Caki2 (cell line): ENCODE results near the gene PTPN12. TPM values are rescaled to one million over a fixed set of nuclear protein-coding genes. Genes with fewer than 3 reads are reported as not detected.
"Not testable (repeated sequence)": the region's sequence is repeated elsewhere in the genome, so short reads cannot be mapped to it uniquely, and the experiment has no call there.

Source experiments
- DNase-seq: peaks from one replicate; pipeline ENCODE4 v3.0.0-alpha.2; 2015; ENCODE audit warnings: low read depth
- in situ Hi-C: cut with HindIII; loops from 2 replicates; pipeline ENCODE4 v1.10.0; 2016; ENCODE audit warnings: low sequenced_read_pairs, low pct_unique_long_range_greater_than_20kb, mixed read lengths
- total RNA-seq: library from RNA; depleted of rRNA; stranded (reverse); fragments of >200 nt; shearing (Covaris generic); gene quantifications from 2 replicates; pipeline ENCODE4 v1.2.3, GENCODE V29; 2014; ENCODE audit warnings: low replicate concordance

The PTPN12 gene
- total RNA-seq, 1 experiment from 2014 or later, result 19.0 TPM

DNA sequence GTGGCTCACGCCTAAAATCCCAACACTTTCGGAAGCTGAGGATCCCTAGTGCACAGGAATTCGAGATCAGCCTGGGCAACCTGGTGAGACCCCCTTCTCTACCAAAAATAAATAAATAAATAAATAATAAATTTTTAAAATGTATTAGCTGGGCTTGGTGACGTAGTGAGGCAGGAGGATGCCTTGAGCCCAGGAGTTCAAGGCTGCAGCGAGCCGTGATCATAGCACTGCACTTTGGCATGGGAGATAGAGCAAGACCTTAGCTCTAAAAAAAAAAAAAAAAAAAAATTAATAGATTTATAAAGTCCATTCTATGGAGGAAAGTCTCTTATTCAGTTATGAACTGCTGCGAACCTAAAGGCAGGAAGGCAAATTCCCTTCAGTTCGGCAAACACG is 1.1 kb upstream of the PTPN12 start:
- in situ Hi-C loops, result no loop called here
- no peak for DNase-seq

- in situ Hi-C loops, result no loop called here
- DNase-seq, result peak; percentile 89
Observed at GRCh38 chr7:77536413-77537135, 521 bp upstream of the PTPN12 start.

DNA sequence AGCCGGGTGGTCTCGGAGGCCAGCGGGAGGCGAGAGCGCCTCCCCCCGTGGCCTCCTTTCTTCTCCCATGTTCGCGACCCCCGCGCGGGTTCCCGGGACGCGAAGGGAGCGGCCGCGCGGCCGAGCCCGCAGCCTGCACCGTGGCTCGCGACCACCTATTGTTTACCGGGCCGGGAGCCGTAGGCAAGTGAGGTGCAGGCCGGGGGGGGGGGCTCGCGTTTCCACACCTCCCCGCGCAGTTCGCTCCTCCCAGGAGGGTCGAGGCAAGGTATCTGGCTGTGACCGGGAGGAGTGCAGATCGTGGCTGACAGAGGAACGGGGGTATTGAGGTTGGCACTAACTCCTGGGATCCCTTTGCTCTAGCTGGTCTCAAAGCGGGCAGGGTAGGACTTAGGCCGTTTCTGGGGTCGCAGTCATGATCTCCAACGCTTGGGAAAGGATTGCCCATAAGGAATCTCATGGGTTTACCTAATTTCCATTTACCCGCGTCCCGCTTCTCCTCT is 734 bp downstream of the PTPN12 start:
- in situ Hi-C loops, result no loop called here
- DNase-seq, result peak; percentile 50

- peak; percentile 76 for DNase-seq
- in situ Hi-C loops, result no loop called here
Observed at GRCh38 chr7:77538281-77539212, 1.5 kb downstream of the PTPN12 start.

DNA sequence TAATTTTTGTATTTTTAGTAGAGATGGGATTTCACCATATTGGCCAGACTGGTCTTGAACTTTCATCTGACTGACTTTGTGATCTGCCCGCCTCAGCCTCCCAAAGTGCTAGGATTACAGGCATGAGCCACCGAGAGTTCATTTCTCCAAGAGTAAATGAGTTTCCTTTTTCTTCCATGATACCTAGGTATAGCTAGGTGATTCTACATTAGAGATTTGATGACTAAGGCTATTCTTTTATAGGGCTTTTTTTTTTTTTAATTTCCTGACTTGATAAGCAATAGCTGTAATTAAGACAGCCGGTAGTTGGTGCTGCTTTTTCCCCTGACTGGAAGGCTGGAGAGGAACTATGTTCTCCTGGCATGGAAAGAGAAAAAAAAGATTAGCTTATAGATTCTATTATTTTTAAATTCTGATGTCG is 3.3 kb downstream of the PTPN12 start:
- in situ Hi-C loops, result no loop called here
- DNase-seq, result peak; percentile 35

GRCh38 chr7:77540993-77541392 is 3.9 kb downstream of the PTPN12 start:
- DNase-seq, in situ Hi-C loops: not testable (repeated sequence)

GRCh38 chr7:77542409-77542808 is 5.3 kb downstream of the PTPN12 start:
- no peak for DNase-seq
- in situ Hi-C loops, result no loop called here

DNA sequence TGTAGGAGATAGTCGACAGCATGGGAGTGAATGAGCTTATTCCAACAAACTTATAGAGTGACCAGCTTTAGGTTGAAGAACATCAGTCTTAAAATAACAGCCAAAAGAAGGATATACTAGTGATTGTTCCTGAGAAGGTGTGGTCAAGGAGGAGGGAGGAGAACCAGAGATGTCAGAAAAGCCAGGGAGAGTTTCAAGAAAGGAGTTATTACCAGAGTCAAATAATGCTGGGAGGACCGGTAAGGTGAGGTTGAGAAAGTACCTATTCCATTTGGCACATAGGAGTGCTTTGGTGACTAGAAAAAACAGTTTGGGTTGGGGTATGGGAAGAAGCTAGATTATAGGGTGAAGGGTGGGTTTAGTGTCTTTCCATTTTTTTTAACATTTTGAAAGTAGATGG is 5.8 kb downstream of the PTPN12 start:
- DNase-seq, result no peak
- in situ Hi-C loops, result no loop called here

DNA sequence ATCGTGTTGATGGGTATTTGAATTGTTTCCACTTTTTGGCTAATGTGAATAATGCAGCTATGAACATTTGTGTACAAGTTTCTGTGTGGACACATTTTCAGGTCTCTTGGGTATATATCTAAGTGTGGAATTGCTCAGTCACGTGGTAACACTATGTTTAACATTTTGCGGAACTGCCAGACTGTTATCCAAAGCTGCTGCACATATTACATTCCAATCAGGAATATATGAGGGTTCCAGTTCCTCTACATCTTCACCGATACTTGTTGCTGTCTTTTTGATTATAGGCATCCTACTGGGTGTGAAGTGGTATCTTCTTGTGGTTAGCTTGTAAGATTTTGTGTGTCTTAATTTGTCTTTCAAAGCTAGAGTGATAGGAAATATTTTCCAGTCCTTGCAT is 6.8 kb downstream of the PTPN12 start:
- in situ Hi-C loops, result no loop called here
- DNase-seq, result no peak

DNA sequence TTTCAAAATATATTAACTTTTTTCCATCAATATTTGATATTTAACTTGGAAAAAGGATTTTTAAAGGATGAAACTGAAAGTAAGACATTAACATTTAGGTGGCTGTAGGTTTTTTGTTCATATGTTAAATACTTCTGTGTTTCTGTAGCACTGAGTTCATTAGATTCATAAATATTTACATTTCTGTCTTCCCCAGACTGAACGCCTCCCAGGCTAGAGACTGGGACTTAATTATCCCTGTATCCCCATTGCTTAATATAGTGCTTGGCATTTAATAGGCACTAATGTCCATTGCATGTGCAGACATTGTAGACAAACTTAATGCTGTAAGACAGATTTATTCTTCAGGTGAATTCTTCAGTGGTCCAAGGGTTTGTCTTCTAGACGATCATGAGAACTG is 7.4 kb downstream of the PTPN12 start:
- in situ Hi-C loops, result no loop called here

GRCh38 chr7:77548206-77548605 is 11.1 kb downstream of the PTPN12 start:
- no peak for DNase-seq
- in situ Hi-C loops, result no loop called here

More for the DNA sequence above, 7.4 kb downstream of the PTPN12 start:
- DNase-seq, result no peak

DNA sequence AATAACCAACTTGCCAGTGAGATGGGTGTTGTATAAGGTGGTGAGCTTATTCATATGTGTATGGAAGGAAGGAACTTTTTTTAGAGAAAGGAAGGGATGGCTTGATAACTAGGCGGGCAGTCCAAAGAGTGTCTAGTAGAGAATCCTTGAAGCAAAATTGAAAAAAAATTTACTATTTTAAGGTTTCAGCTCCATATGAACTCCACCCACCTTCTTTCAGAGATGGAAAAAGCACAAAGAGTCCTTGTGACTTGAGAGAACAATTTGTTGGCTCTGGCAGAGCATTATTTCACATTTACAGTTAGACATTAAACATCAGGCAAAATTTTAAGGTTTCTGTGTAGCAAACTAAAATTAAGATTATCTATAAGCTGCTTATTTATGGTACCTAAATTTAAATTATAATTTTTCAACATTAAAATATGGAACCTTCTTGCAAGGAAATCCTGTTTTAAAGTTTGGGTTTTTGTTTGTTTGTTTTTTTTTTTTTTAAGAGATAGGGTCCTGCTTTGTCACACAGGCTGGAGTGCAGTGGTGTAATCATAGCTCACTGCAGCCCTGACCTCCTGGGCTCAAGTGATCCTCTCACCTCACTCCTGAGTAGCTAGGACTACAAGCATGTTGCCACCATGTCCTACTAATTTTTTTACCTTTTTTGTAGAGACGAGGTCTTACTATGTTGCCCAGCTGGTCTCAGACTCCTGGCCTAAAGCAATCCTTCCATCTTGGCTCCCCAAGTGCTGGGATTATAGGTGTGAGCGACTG is 12.2 kb downstream of the PTPN12 start:
- in situ Hi-C loops, result no loop called here
- DNase-seq, result no peak

DNA sequence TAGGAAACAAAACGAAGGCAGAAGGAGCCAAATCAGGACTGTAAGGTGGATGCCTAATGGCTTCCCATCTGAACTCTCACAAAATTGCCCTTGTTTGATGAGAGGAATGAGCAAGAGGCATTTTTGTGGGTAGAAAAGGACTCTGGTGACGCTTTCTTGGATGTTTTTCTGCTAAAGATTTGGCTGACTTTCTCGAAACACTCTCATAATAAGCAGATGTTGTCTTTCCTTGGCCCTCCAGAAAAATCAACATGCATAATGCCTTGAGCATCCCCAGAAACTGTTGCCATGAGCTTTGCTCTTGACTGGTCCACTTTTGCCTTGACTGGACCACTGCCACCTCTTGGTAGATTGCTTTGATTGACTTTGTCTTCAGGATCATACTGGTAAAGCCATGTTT is 13.5 kb downstream of the PTPN12 start:
- in situ Hi-C loops, result no loop called here
- no peak for DNase-seq

DNA sequence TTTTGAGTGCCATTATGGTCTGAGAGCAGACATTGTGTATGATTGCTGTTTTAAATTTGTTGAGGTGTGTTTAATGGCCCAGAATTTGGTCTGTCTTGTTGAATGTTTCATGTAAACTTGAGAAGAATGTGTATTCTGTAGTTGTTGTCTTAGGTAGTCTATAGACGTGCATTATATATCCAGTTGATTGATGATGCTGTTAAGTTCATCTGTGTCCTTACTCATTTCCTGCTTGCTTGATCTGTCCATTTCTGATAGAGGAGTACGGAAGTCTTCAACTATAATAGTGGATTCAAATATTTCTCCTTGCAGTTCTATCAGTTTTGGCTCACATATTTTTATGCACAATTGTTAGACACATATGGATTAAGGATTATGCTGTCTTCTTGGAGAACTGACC is 16.0 kb downstream of the PTPN12 start:
- in situ Hi-C loops, result no loop called here
- no peak for DNase-seq

- in situ Hi-C loops, result no loop called here
Observed at GRCh38 chr7:77558284-77558967, 21.3 kb downstream of the PTPN12 start.

GRCh38 chr7:77561352-77561751 is 24.3 kb downstream of the PTPN12 start:
- DNase-seq, result no peak
- in situ Hi-C loops, result no loop called here

More at GRCh38 chr7:77558284-77558967, 21.3 kb downstream of the PTPN12 start:
- no peak for DNase-seq

DNA sequence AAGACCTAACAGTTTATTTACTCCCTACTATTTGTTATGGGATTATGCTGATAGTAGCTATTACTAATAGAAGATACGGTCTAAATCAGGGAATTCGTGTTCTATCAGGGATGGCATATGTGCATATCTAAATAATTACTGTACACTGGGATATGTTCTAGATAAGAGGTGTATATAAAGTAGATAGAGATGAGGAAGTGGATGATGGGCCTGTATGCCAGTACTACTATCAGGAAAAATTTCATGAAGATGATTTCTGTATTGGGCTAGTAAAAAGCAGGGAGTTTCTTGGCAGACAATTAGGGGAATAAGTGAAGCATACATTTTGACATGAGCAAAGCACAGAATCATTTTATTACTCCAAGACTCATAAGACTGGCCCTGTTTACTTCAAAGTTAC is 26.2 kb downstream of the PTPN12 start:
- in situ Hi-C loops, result no loop called here
- no peak for DNase-seq

DNA sequence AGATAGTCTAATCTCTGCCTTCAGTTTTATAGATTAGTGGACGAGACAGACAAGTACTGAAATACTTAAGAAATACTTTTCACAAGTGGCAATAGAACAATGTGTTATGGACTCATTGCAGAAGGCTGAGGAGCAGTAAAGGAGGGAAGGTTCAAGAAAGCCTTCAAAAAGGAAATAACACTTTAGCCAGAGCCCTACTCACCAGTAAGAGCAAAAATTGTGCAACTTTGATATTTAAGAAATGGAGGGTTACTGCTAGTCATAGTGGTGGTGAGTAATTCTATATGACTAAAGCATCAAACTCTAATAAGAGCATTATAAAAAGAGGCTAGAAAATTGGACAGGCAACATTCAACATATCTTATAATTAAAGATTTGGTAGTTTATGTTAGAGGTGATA is 28.8 kb downstream of the PTPN12 start:
- in situ Hi-C loops, result no loop called here
- no peak for DNase-seq
